C4-2B (cell line): Measurements from ENCODE around the gene HBE1.

Experiments used
- H3K27ac ChIP-seq: fragments of 450-650 bp; 2 replicates; pipeline ENCODE4 v1.5.1; 2017
- ZFX ChIP-seq: fragments of 450-650 bp; IDR thresholded peaks from 2 replicates; pipeline ENCODE4 v1.6.1; 2017
- TF ChIP-seq, protein P1 (sequence below): fragments of 450-650 bp; conservative IDR thresholded peaks from 2 replicates; pipeline ENCODE4 v1.5.1; 2017; ENCODE audit warnings: mild to moderate bottlenecking

Gene HBE1

DNA sequence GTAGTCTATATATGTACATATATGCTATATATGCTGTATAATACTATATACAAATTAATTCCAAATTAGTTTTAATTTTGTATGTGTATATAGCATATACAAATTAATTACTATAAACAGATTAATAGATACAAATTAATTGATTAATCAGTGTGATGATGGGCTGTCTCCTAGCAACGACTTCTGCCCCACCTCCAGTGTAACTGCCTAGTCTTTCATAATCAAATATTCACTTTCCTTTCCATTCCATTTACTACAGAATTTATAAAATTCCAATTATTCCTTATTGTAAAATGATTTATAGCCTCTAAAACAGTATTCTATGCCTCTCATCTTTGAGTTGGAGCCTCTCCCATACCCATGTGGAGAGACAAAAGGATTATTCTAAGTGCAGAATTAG is 36.4 kb downstream of the HBE1 start:
- H3K27ac ChIP-seq, result no peak overlapping the region
- no peak for TF ChIP-seq ZFX
- TF ChIP-seq, protein P1, sequence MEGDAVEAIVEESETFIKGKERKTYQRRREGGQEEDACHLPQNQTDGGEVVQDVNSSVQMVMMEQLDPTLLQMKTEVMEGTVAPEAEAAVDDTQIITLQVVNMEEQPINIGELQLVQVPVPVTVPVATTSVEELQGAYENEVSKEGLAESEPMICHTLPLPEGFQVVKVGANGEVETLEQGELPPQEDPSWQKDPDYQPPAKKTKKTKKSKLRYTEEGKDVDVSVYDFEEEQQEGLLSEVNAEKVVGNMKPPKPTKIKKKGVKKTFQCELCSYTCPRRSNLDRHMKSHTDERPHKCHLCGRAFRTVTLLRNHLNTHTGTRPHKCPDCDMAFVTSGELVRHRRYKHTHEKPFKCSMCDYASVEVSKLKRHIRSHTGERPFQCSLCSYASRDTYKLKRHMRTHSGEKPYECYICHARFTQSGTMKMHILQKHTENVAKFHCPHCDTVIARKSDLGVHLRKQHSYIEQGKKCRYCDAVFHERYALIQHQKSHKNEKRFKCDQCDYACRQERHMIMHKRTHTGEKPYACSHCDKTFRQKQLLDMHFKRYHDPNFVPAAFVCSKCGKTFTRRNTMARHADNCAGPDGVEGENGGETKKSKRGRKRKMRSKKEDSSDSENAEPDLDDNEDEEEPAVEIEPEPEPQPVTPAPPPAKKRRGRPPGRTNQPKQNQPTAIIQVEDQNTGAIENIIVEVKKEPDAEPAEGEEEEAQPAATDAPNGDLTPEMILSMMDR, result no peak

DNA sequence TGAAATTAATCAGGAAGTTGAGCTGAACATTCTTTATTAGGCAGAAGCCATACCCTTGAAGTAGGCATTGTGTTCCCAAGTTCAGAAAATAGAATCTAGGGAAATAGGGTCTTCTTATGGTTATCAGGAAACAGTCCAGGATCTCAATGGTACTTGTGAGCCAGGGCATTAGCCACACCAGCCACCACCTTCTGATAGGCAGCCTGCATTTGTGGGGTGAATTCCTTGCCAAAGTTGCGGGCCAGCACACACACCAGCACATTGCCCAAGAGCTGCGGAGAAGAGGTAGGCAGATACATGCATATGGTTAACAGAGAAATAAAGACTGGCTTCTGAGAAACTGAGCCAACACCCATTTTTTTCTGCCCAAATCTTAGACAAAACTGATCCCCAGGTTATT is 36.9 kb downstream of the HBE1 start:
- no peak for TF ChIP-seq ZFX
- TF ChIP-seq, protein P1, result no peak
- no peak overlapping the region for H3K27ac ChIP-seq

DNA sequence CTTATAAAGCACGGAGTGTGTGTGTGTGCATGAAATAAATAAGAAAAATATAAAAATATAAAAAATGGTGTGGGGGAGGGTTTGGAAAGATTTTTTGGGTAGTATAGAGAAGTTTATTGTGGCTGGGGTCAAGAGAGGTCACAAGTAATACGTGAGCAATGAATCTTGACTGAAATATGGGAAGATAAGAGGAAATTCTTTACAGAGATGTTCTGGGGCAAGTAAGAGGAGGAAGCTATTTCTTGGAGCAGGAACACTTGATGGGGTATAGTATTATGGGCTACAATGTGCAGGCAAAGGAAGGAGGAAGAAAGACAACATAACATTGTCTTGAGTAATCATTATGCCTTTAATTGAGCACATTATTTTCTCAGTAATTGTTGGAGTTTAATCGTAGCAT is 37.6 kb downstream of the HBE1 start:
- TF ChIP-seq ZFX, result no peak
- TF ChIP-seq, protein P1, result no peak
- H3K27ac ChIP-seq, result no peak overlapping the region

DNA sequence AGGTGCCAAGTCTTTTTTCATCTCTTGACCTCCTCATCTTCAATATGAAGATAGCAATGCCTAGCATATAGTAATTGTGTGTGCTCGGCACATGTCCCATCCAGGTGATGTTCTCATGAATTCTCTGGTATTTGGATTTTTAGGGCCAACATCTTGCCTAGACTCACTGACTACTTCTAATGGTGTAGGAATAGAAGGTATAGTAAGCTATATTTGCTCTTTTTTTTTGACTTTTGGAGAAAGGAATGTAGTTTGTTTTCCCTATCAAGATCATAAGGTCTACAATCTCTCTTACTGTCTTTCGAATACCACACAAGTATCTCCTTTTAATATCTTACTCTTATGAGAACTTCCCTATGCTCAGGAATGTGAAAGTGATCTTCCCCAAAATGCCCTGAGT is 38.6 kb downstream of the HBE1 start:
- TF ChIP-seq, protein P1, result no peak
- TF ChIP-seq ZFX, result no peak
- H3K27ac ChIP-seq, result no peak overlapping the region

DNA sequence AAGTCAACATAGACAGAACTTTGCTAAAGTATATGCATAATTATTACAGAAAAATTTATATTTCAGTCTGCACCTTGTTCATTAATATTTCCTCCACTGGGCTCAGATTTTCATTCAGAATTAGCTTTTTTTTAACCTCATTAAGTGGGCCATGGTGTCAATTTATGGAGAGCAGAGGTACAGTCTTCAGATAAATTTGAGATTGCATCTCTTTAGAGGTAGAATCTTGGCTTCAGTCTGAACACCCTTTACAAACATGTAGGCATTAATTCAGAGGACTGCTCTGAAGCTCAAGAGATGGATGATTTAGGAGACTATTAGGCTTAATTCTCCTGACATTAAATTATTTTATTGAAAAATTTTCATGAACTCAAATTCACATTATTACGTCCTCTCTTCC is 39.5 kb downstream of the HBE1 start:
- H3K27ac ChIP-seq, result no peak overlapping the region
- TF ChIP-seq, protein P1, result no peak
- no peak for TF ChIP-seq ZFX

DNA sequence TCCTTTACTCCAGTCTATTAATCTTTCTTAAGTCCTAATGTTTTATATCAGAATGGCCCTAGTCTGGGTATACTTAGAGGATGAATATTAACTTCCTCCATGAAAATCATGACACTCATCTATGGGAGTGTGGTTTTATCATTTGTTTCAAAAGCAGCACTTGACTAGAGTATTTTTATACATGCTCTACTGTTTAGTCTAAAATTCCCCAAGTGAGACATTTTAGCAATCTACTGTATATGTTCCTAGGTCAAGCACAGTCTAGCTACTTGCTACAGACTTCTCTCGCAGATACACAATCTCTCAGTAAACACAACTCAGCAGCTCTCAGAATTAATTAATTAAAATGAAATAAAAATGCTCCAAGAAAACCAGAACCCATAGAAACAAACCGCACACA is 39.9 kb downstream of the HBE1 start:
- no peak overlapping the region for H3K27ac ChIP-seq
- TF ChIP-seq, protein P1, result no peak
- TF ChIP-seq ZFX, result no peak

DNA sequence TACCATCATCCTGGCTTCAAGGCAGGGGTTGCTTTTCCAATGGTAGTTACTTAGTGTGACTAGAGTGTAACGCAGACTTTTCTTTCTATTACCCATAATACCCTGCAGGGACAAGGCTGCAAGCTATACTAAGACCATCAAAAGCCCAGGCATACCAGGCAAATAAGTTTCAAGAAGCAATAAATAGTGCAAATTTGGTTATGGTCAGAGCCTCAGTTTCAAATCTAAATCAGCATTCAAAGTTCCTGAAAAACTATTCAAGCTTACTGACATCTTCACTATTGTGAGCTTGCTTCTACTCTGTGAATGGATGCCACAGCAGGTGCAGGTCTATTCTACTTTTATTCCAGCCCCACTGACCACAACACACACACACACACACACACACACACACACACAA is 40.4 kb downstream of the HBE1 start:
- no peak overlapping the region for H3K27ac ChIP-seq
- TF ChIP-seq, protein P1, result no peak
- no peak for TF ChIP-seq ZFX
